Natural killer cell treated with Interleukin-12 subunit alpha and Interleukin-12 subunit beta and Interleukin-15 and Interleukin-18, amount 100 ng/mL, for 72 hours (primary cell): ENCODE results near the gene GPATCH2L. TPM values are rescaled to one million over a fixed set of nuclear protein-coding genes. Genes with fewer than 3 reads are reported as not detected.

Experiments
- ATAC-seq, 2 donors: fragments of 150-1000 bp; cut with Tn5 transposase in 1 of 2; sonication (Bioruptor Pico), chemical (Tn5 transposase) in 1 of 2; 2 replicates each; pipeline ENCODE4 v1.10.0; 2021
- DNase-seq: peaks from one replicate; pipeline ENCODE4 v3.0.0; 2022; ENCODE audit warnings: low spot score
- H3K27ac Mint-ChIP-seq, 2 donors: 1 replicate in 1 of 2; 2 replicates in 1 of 2; pipeline ENCODE4 v1.8.0; 2022; ENCODE audit warnings: mixed read lengths in 2 of 2, mild to moderate bottlenecking in 1 of 2, moderate library complexity in 1 of 2
- H3K27me3 Mint-ChIP-seq, 2 donors: 1 replicate in 1 of 2; 2 replicates in 1 of 2; pipeline ENCODE4 v1.8.0; 2022; ENCODE audit warnings: mixed read lengths in 2 of 2
- H3K36me3 Mint-ChIP-seq: one replicate; pipeline ENCODE4 v1.8.0; 2022; ENCODE audit warnings: mixed read lengths
- H3K4me1 Mint-ChIP-seq, 2 donors: 1 replicate in 1 of 2; 2 replicates in 1 of 2; pipeline ENCODE4 v1.8.0; 2022; ENCODE audit warnings: low read depth in 2 of 2, mixed read lengths in 2 of 2, mild to moderate bottlenecking in 1 of 2
- H3K4me3 Mint-ChIP-seq: one replicate; pipeline ENCODE4 v1.8.0; 2022; ENCODE audit warnings: mixed read lengths
- H3K9me3 Mint-ChIP-seq: 2 replicates; pipeline ENCODE4 v1.8.0; 2022; ENCODE audit warnings: mixed read lengths
- total RNA-seq, 2 donors: library from RNA; stranded (reverse); gene quantifications; one replicate each; pipeline ENCODE4 v1.2.3, GENCODE V29; 2022

GPATCH2L gene
- total RNA-seq, 2 donors from 2014 or later: 66.0 to 91.7 TPM

DNA sequence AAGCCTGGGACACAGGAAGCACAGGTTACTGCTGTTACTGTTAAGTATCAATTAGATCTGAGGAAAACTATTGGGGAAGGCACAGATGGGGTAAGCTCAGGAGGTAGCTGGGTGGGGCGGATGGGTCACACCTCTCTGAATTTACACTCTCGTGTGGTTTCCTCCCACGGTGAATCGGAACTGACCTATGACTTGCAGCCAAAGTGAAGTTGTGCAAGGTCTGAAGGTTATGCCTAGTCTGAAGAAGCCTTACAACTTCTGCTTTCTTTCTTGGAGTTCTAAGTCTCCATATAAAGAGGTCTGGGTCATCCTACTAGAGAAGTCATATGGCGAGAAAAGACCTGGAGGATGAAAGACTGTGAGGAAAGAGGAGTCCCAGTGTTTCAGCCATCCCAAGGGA, 25.6 kb upstream of the GPATCH2L start:
- Mint-ChIP-seq H3K27ac (no peak overlapping the region), H3K4me3 (no peak overlapping the region), H3K4me1 (peaks cover 0 to 3% of the 10 kb centered on the region in 2 donors), H3K27me3 (peaks cover 39% of the 10 kb centered on the region in 2 donors), H3K9me3 (no peaks in the 10 kb centered on the region), H3K36me3 (no peaks in the 10 kb centered on the region)
- ATAC-seq (no peak), DNase-seq (no peak)

GRCh38 chr14:76129851-76130576, 21.7 kb upstream of the GPATCH2L start:
- Mint-ChIP-seq H3K36me3 (no peaks in the 10 kb centered on the region), H3K9me3 (no peaks in the 10 kb centered on the region), H3K27ac (no peak overlapping the region), H3K27me3 (peaks cover 53 to 65% of the 10 kb centered on the region in 2 donors), H3K4me3 (no peak overlapping the region), H3K4me1 (peaks cover 0 to 3% of the 10 kb centered on the region in 2 donors)
- DNase-seq: no peak
- no peak for ATAC-seq

DNA sequence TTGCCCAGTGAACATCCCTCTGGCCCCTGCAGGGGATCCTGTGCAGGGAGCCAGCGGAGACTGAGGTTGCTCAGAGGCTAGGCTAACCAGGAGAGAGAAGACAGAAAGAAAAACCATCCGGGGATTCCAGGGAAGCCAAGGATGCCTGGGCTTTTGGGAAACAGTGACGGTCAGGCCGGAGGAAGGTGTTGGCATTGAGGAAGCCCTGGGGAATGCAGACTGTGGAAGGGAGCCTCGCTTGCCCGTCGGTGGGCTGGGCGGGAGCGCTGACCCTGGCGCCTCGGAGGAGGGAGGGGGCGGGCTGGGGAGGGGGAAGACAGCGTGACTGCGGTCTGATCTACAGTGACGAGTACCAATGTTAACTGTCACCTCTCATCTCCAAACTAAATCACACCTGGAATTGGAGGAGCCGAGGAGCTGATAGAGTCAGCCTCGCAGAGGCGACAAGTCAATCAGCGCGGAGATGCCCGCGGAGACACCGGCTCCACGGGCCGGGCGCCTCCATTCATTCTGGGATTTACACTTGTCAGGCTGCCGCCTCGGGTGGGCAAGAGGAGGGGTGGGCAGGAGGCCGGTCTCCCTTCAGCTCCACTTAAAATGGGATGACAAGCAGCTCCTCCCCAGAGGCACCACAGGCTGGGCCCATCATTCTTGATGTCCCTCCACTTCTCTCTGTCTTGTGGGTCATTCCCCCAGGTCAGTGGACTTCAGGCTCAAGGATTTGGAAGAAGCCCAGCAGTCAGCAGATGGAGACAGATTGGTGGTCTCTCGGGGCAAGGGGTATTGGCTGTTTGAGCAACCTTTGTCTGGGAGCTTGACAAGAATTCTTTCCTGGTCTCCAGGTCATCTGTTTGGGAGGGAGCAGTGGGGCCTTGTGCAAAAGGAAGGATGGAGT, 20.4 kb upstream of the GPATCH2L start:
- H3K27ac Mint-ChIP-seq: no peak overlapping the region
- no peak overlapping the region for H3K4me3 Mint-ChIP-seq
- DNase-seq: no peak
- no peak for ATAC-seq
- peaks cover 0 to 3% of the 10 kb centered on the region in 2 donors for H3K4me1 Mint-ChIP-seq
- H3K36me3 Mint-ChIP-seq: no peaks in the 10 kb centered on the region
- no peaks in the 10 kb centered on the region for H3K9me3 Mint-ChIP-seq
- peaks cover 53 to 76% of the 10 kb centered on the region in 2 donors for H3K27me3 Mint-ChIP-seq

- H3K4me1 Mint-ChIP-seq: peaks cover 3% of the 10 kb centered on the region in 2 donors
- DNase-seq: no peak
- H3K27me3 Mint-ChIP-seq: peaks cover 56 to 73% of the 10 kb centered on the region in 2 donors
- H3K36me3 Mint-ChIP-seq: no peaks in the 10 kb centered on the region
- no peak overlapping the region for H3K4me3 Mint-ChIP-seq
- no peaks in the 10 kb centered on the region for H3K9me3 Mint-ChIP-seq
- no peak for ATAC-seq
- H3K27ac Mint-ChIP-seq: no peak overlapping the region
Observed at GRCh38 chr14:76133103-76133502, 18.6 kb upstream of the GPATCH2L start.

- Mint-ChIP-seq H3K4me3 (no peak overlapping the region), H3K9me3 (no peaks in the 10 kb centered on the region), H3K36me3 (no peaks in the 10 kb centered on the region), H3K27me3 (peaks cover 59 to 75% of the 10 kb centered on the region in 2 donors), H3K4me1 (peaks cover 4 to 5% of the 10 kb centered on the region in 2 donors), H3K27ac (no peak overlapping the region)
- no peak for DNase-seq
- no peak for ATAC-seq
Observed at GRCh38 chr14:76134231-76134630, 17.5 kb upstream of the GPATCH2L start.

- Mint-ChIP-seq H3K27me3 (peaks cover 60 to 83% of the 10 kb centered on the region in 2 donors), H3K27ac (no peak overlapping the region), H3K9me3 (no peaks in the 10 kb centered on the region), H3K36me3 (peaks cover 7% of the 10 kb centered on the region), H3K4me1 (peaks cover 4 to 6% of the 10 kb centered on the region in 2 donors), H3K4me3 (no peak overlapping the region)
- ATAC-seq: no peak
- DNase-seq: no peak
Observed at GRCh38 chr14:76135722-76136121, 16.0 kb upstream of the GPATCH2L start.

DNA sequence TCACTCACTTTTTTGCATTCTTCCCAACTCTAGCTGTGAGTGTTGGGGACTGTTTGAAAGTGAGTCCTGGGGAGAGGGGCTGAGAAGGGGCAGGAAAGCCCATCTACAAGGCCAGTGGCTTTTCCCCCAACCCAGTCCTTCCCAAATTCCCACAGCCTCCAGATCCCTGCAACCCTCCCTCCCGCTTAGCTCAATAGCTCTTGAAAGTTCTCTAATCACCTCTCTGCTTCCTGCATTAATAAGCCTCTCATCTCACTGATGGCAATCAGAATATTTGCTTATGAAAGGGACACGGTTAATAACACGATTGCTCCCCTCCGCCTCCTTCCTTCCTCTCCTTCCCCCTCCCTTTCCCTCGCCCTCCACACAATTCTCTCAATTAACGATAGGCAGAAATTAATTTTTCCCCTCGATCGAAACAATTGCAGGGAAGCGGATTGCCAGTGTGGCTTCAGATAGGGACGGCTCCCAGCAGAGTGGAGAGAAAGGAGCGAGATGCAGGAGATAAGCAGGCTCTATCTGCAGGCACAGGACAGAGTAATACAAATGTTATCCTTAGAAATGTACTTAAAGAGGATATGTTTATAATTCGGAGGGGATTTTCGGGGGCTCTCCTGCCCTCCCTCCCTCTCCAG, 15.1 kb upstream of the GPATCH2L start:
- Mint-ChIP-seq H3K36me3 (peaks cover 11% of the 10 kb centered on the region), H3K4me1 (peaks cover 3 to 4% of the 10 kb centered on the region in 2 donors), H3K4me3 (no peak overlapping the region), H3K27me3 (peaks cover 59 to 85% of the 10 kb centered on the region in 2 donors), H3K9me3 (no peaks in the 10 kb centered on the region), H3K27ac (no peak overlapping the region)
- no peak for DNase-seq
- ATAC-seq: no peak

DNA sequence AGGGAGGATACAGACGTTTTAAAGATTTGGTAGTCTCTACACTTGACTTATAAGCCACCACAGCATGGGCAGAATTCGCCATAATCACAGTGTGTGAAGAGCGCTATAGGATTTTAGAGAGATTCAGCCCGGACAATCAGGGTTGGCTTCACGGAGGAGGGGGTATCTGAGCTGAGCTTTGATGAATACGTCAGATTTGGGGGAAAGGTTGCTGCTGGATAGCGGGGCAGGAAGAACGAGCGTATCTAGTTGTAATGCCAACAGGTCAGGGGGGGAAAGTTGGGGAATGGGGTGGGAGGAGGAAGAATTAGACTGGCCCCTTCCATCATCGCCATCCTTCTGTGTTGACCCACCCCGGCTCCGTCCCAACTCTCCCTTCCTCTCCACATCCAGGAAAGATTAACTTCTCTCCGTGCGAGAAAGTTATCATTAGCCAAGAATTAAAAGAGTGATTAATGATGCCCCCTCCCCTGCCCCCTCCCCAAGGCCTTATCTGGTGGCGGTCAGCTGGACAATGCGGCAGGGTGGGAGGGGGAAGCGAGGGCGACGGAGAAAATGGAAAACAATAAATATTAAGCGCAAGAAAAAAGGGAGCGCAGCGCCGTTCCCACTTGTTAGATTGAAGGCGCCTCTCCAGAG, 13.5 kb upstream of the GPATCH2L start:
- ATAC-seq (no peak), DNase-seq (no peak)
- peaks cover 53 to 82% of the 10 kb centered on the region in 2 donors for H3K27me3 Mint-ChIP-seq
- H3K36me3 Mint-ChIP-seq: peaks cover 15% of the 10 kb centered on the region
- H3K4me3 Mint-ChIP-seq: no peak overlapping the region
- H3K9me3 Mint-ChIP-seq: no peaks in the 10 kb centered on the region
- no peak overlapping the region for H3K27ac Mint-ChIP-seq
- peaks cover 3 to 4% of the 10 kb centered on the region in 2 donors for H3K4me1 Mint-ChIP-seq

GRCh38 chr14:76138758-76139723, 12.7 kb upstream of the GPATCH2L start:
- Mint-ChIP-seq H3K36me3 (peaks cover 17% of the 10 kb centered on the region), H3K9me3 (no peaks in the 10 kb centered on the region), H3K4me1 (peaks cover 3 to 4% of the 10 kb centered on the region in 2 donors), H3K27ac (no peak overlapping the region), H3K27me3 (peaks cover 49 to 77% of the 10 kb centered on the region in 2 donors), H3K4me3 (no peak overlapping the region)
- ATAC-seq (no peak), DNase-seq (no peak)

DNA sequence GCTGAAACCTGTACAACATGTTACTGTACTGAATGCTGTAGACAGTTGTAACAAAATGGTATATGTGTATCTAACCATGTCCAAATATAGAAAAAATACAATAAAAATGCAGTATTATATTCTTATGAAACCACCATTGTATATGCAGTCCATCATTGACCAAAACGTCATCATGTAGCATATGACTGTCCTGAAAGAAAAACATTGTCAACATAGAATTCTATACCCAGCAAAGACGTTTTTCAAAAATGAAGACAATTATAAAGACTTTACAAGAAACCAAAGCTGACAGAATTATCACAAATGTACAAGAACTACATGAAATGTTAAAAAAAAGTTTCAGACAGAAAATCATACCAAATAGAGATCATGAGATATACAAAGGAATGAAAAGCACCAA, 8.1 kb upstream of the GPATCH2L start:
- peaks cover 22% of the 10 kb centered on the region for H3K36me3 Mint-ChIP-seq

GRCh38 chr14:76146976-76147375, 4.7 kb upstream of the GPATCH2L start:
- H3K9me3 Mint-ChIP-seq: peaks cover 5% of the 10 kb centered on the region
- peaks cover 16% of the 10 kb centered on the region for H3K36me3 Mint-ChIP-seq
- ATAC-seq (no peak), DNase-seq (no peak)
- H3K27ac Mint-ChIP-seq: no peak overlapping the region
- no peak overlapping the region for H3K4me3 Mint-ChIP-seq
- peaks cover 7 to 11% of the 10 kb centered on the region in 2 donors for H3K4me1 Mint-ChIP-seq
- H3K27me3 Mint-ChIP-seq: peaks cover 12 to 27% of the 10 kb centered on the region in 2 donors

More for the DNA sequence above, 8.1 kb upstream of the GPATCH2L start:
- Mint-ChIP-seq H3K4me3 (no peak overlapping the region), H3K27ac (no peak overlapping the region), H3K9me3 (no peaks in the 10 kb centered on the region), H3K27me3 (peaks cover 32 to 56% of the 10 kb centered on the region in 2 donors), H3K4me1 (peaks cover 0 to 3% of the 10 kb centered on the region in 2 donors)
- DNase-seq: no peak
- no peak for ATAC-seq

DNA sequence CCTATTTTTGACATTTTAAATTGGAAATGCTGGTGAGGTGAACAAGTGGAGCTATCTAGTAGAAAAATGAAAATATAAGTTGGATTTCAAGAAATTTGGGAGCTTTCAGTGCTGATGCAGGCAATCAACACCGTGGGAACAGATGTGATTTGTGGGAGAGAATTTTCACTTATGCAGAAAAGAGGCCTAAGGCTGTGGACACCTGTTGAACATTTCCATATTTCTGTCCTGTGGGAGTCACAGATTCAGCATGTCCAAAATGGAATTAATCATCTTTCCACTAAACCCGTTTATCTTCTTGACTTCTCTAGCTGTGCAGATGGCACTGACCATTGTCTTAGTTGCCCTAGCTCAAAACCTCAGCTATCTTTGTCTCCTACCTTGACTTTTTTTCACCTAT, 2.5 kb upstream of the GPATCH2L start:
- Mint-ChIP-seq H3K27ac (no peak overlapping the region), H3K36me3 (peaks cover 18% of the 10 kb centered on the region), H3K9me3 (peaks cover 5% of the 10 kb centered on the region), H3K4me3 (no peak overlapping the region), H3K4me1 (peaks cover 25 to 30% of the 10 kb centered on the region in 2 donors), H3K27me3 (peaks cover 8 to 15% of the 10 kb centered on the region in 2 donors)
- ATAC-seq (no peak), DNase-seq (no peak)
